OCI-M2 (cell line): Measurements from ENCODE around the gene TLE4.

ENCODE experiments used
- DNase-seq: peaks from one replicate; lab custom pipeline; 2025; ENCODE audit not compliant: unreplicated experiment; lab: John Stamatoyannopoulos, UW

TLE4 gene

GRCh38 chr9:79660615-79661014 lies 88.8 kb downstream of the TLE4 start:
- DNase-seq = no peak

GRCh38 chr9:79661279-79661678 lies 89.5 kb downstream of the TLE4 start:
- DNase-seq = no peak

- no peak for DNase-seq
These were observed 90.2 kb downstream of the TLE4 start for GRCh38 chr9:79661886-79662536.

- no peak for DNase-seq
These were observed 90.8 kb downstream of the TLE4 start for GRCh38 chr9:79662537-79662956.

- DNase-seq = no peak
These were observed 91.5 kb downstream of the TLE4 start for GRCh38 chr9:79663300-79663699.

GRCh38 chr9:79663878-79664277 lies 92.1 kb downstream of the TLE4 start:
- DNase-seq = no peak

- no peak for DNase-seq
These were observed 92.6 kb downstream of the TLE4 start for GRCh38 chr9:79664375-79664831.

GRCh38 chr9:79665369-79665768 lies 93.6 kb downstream of the TLE4 start:
- DNase-seq = no peak

GRCh38 chr9:79665931-79666330 lies 94.2 kb downstream of the TLE4 start:
- no peak for DNase-seq

GRCh38 chr9:79667120-79667519 lies 95.4 kb downstream of the TLE4 start:
- no peak for DNase-seq

GRCh38 chr9:79667817-79668436 lies 96.2 kb downstream of the TLE4 start:
- no peak for DNase-seq

GRCh38 chr9:79668956-79669355 lies 97.2 kb downstream of the TLE4 start:
- no peak for DNase-seq

GRCh38 chr9:79670269-79670961 lies 98.7 kb downstream of the TLE4 start:
- no peak for DNase-seq

GRCh38 chr9:79671558-79671957 lies 99.8 kb downstream of the TLE4 start:
- DNase-seq = no peak

- DNase-seq = no peak
These were observed 100.5 kb downstream of the TLE4 start for GRCh38 chr9:79672236-79672635.

- no peak for DNase-seq
These were observed 101.1 kb downstream of the TLE4 start for GRCh38 chr9:79672891-79673290.

- DNase-seq = no peak
These were observed 101.8 kb downstream of the TLE4 start for GRCh38 chr9:79673614-79674013.

- no peak for DNase-seq
These were observed 102.5 kb downstream of the TLE4 start for GRCh38 chr9:79674052-79674777.

- DNase-seq = no peak
These were observed 109.8 kb downstream of the TLE4 start for GRCh38 chr9:79681576-79681975.

- no peak for DNase-seq
These were observed 110.4 kb downstream of the TLE4 start for GRCh38 chr9:79682076-79682736.

GRCh38 chr9:79684059-79684458 lies 112.3 kb downstream of the TLE4 start:
- DNase-seq = no peak
